ENCODE results near the gene RNASEL. TPM values are rescaled to one million over a fixed set of nuclear protein-coding genes. Genes with fewer than 3 reads are reported as not detected.
"Not testable (repeated sequence)": the region's sequence is repeated elsewhere in the genome, so short reads cannot be mapped to it uniquely, and the experiment has no call there.

Gene RNASEL
- total RNA-seq, 1 donor from 2014 or later = 4.2 TPM

GRCh38 chr1:182533896-182534295 is 55.2 kb downstream of the RNASEL start:
- Mint-ChIP-seq H3K36me3 (ENCODE audit: insufficient read depth) (no peaks in the 10 kb centered on the region), H3K4me1 (ENCODE audit: low read depth) (no peaks in the 10 kb centered on the region), H3K9me3 (ENCODE audit: low read depth) (peaks cover 3% of the 10 kb centered on the region), H3K27ac (no peak overlapping the region), H3K27me3 (no peaks in the 10 kb centered on the region), H3K4me3 (ENCODE audit: low read depth) (no peak overlapping the region)
- no peak for TF ChIP-seq CTCF (IDR thresholded peaks at IDR 0.05; ENCODE audit: unreplicated experiment)
- DNase-seq (ENCODE audit: low spot score, unreplicated experiment) = no peak

- peaks cover 24% of the 10 kb centered on the region for H3K9me3 Mint-ChIP-seq (ENCODE audit: low read depth)
- not testable (repeated sequence) for H3K27ac Mint-ChIP-seq; DNase-seq (ENCODE audit: low spot score, unreplicated experiment); H3K4me3 Mint-ChIP-seq (ENCODE audit: low read depth); H3K4me1 Mint-ChIP-seq (ENCODE audit: low read depth); H3K36me3 Mint-ChIP-seq (ENCODE audit: insufficient read depth); H3K27me3 Mint-ChIP-seq
Observed at GRCh38 chr1:182528206-182528605, 60.9 kb downstream of the RNASEL start.

GRCh38 chr1:182527680-182528079 is 61.4 kb downstream of the RNASEL start:
- no peak for TF ChIP-seq CTCF (IDR thresholded peaks at IDR 0.05; ENCODE audit: unreplicated experiment)
- Mint-ChIP-seq H3K9me3 (ENCODE audit: low read depth) (peaks cover 24% of the 10 kb centered on the region), H3K27ac (no peak overlapping the region), H3K36me3 (ENCODE audit: insufficient read depth) (no peaks in the 10 kb centered on the region), H3K4me3 (ENCODE audit: low read depth) (no peak overlapping the region), H3K27me3 (no peaks in the 10 kb centered on the region), H3K4me1 (ENCODE audit: low read depth) (no peaks in the 10 kb centered on the region)
- no peak for DNase-seq (ENCODE audit: low spot score, unreplicated experiment)

GRCh38 chr1:182525342-182525741 is 63.7 kb downstream of the RNASEL start:
- no peaks in the 10 kb centered on the region for H3K4me1 Mint-ChIP-seq (ENCODE audit: low read depth)
- no peak for TF ChIP-seq CTCF (IDR thresholded peaks at IDR 0.05; ENCODE audit: unreplicated experiment)
- H3K27ac Mint-ChIP-seq = no peak overlapping the region
- H3K9me3 Mint-ChIP-seq (ENCODE audit: low read depth) = peaks cover 24% of the 10 kb centered on the region
- no peak for DNase-seq (ENCODE audit: low spot score, unreplicated experiment)
- no peaks in the 10 kb centered on the region for H3K36me3 Mint-ChIP-seq (ENCODE audit: insufficient read depth)
- no peaks in the 10 kb centered on the region for H3K27me3 Mint-ChIP-seq
- no peak overlapping the region for H3K4me3 Mint-ChIP-seq (ENCODE audit: low read depth)

Other genes starting within 250 kb of the RNASEL start
- 666 and 734 TPM in 2 replicates for gene GLUL, start 197.5 kb downstream of the RNASEL start, total RNA-seq
- gene TEDDM1, start 188.6 kb downstream of the RNASEL start, total RNA-seq = not detected in 2 replicates
- not detected in 2 replicates for gene RGSL1, start 139.1 kb downstream of the RNASEL start, total RNA-seq
- gene RGS16, start 15.1 kb upstream of the RNASEL start, total RNA-seq = 0.98 and 1.5 TPM in 2 replicates
- gene RGS8, start 95.3 kb upstream of the RNASEL start, total RNA-seq = 0.05 TPM in 1 of 2 replicates, not detected in the other
- 1.6 and 2.0 TPM in 2 replicates for gene NPL, start 200.5 kb upstream of the RNASEL start, total RNA-seq